OCI-LY1 (cell line): ENCODE measurements around the gene TBC1D4.
"Not testable (repeated sequence)": the region's sequence is repeated elsewhere in the genome, so short reads cannot be mapped to it uniquely, and the experiment has no call there.

Source experiments
- H2AFZ ChIP-seq: fragments of 200-600 bp; sonication (generic), shearing (Covaris generic); 2 replicates; pipeline ENCODE4 v1.6.0; 2014; ENCODE audit warnings: antibody characterized with exemption, mild to moderate bottlenecking, low read length
- H3F3A ChIP-seq: fragments of 200-600 bp; sonication (generic), shearing (Covaris generic); 2 replicates; pipeline ENCODE4 v1.6.0; 2014; ENCODE audit warnings: mild to moderate bottlenecking, antibody characterized with exemption, low read length, moderate library complexity; ENCODE audit not compliant: insufficient read depth
- H3K27ac ChIP-seq: fragments of 200-600 bp; sonication (generic); 2 replicates; pipeline ENCODE4 v1.5.1; 2014; ENCODE audit warnings: low read length, mixed run types, mild to moderate bottlenecking, low read depth; ENCODE audit not compliant: poor library complexity, severe bottlenecking
- H3K27me3 ChIP-seq: fragments of 200-600 bp; sonication (generic); 2 replicates; pipeline ENCODE4 v1.6.0; 2014; ENCODE audit warnings: antibody characterized with exemption, mild to moderate bottlenecking, low read length, moderate library complexity; ENCODE audit not compliant: insufficient read depth
- H3K36me3 ChIP-seq: fragments of 200-600 bp; sonication (generic); 2 replicates; pipeline ENCODE4 v1.6.1; 2014; ENCODE audit warnings: mild to moderate bottlenecking, antibody characterized with exemption, low read length, moderate library complexity, mixed read lengths; ENCODE audit not compliant: insufficient read depth
- H3K4me1 ChIP-seq: fragments of 200-600 bp; sonication (generic); 2 replicates; pipeline ENCODE4 v1.5.1; 2014; ENCODE audit warnings: mild to moderate bottlenecking, low read length, moderate library complexity; ENCODE audit not compliant: insufficient read depth, severe bottlenecking
- H3K4me2 ChIP-seq: fragments of 200-600 bp; sonication (generic), shearing (Covaris generic); 2 replicates; pipeline ENCODE4 v1.6.1; 2014; ENCODE audit warnings: low read length
- H3K4me3 ChIP-seq: fragments of 200-600 bp; sonication (generic); 2 replicates; pipeline ENCODE4 v1.5.1; 2014; ENCODE audit warnings: low read length, low read depth, mild to moderate bottlenecking, mixed read lengths; ENCODE audit not compliant: poor library complexity, severe bottlenecking
- H3K79me2 ChIP-seq: fragments of 200-600 bp; shearing (Covaris generic); 2 replicates; pipeline ENCODE4 v1.6.1; 2016; ENCODE audit warnings: mixed run types, low read length, mixed read lengths; ENCODE audit not compliant: insufficient read depth
- H3K9ac ChIP-seq: fragments of 200-600 bp; sonication (generic), shearing (Covaris generic); 2 replicates; pipeline ENCODE4 v1.6.1; 2014; ENCODE audit warnings: mild to moderate bottlenecking, low read length, mixed read lengths
- H3K9me2 ChIP-seq: fragments of 200-600 bp; sonication (generic), shearing (Covaris generic); 2 replicates; pipeline ENCODE4 v1.6.1; 2014; ENCODE audit warnings: low read depth, mild to moderate bottlenecking, low read length, mixed read lengths
- H3K9me3 ChIP-seq: fragments of 200-600 bp; shearing (Covaris generic); 2 replicates; pipeline ENCODE4 v1.6.1; 2014; ENCODE audit warnings: low read length, mixed read lengths
- H4K20me1 ChIP-seq: fragments of 200-600 bp; sonication (generic), shearing (Covaris generic); 2 replicates; pipeline ENCODE4 v1.6.0; 2016; ENCODE audit warnings: mild to moderate bottlenecking, low read length; ENCODE audit not compliant: insufficient read depth
- CTCF ChIP-seq: fragments of 200-600 bp; sonication (generic), shearing (Covaris generic); IDR thresholded peaks from 2 replicates; pipeline ENCODE4 v1.5.1; 2017; ENCODE audit warnings: mild to moderate bottlenecking, antibody characterized with exemption, low read length, moderate library complexity, mixed read lengths
- EZH2 ChIP-seq: fragments of 200-600 bp; sonication (generic), shearing (Covaris generic); IDR thresholded peaks from 2 replicates; pipeline ENCODE4 v1.8.0; 2017; ENCODE audit warnings: borderline replicate concordance, mixed run types, mild to moderate bottlenecking, antibody characterized with exemption, low read length, moderate library complexity, mixed read lengths

TBC1D4 gene

GRCh38 chr13:75251188-75251587, 230.8 kb downstream of the TBC1D4 start:
- Histone ChIP-seq H4K20me1 (no peaks in the 10 kb centered on the region), H3K36me3 (no peaks in the 10 kb centered on the region), H3K4me3 (no peak overlapping the region), H3K4me1 (no peaks in the 10 kb centered on the region), H3K9me3 (no peaks in the 10 kb centered on the region), H2AFZ (no peak overlapping the region), H3K9ac (no peak overlapping the region), H3K9me2 (no peaks in the 10 kb centered on the region), H3K27me3 (no peaks in the 10 kb centered on the region), H3K27ac (no peak overlapping the region), H3K4me2 (no peak overlapping the region), H3K79me2 (no peaks in the 10 kb centered on the region), H3F3A (no peaks in the 10 kb centered on the region)
- TF ChIP-seq CTCF (no peak), EZH2 (no peak)

DNA sequence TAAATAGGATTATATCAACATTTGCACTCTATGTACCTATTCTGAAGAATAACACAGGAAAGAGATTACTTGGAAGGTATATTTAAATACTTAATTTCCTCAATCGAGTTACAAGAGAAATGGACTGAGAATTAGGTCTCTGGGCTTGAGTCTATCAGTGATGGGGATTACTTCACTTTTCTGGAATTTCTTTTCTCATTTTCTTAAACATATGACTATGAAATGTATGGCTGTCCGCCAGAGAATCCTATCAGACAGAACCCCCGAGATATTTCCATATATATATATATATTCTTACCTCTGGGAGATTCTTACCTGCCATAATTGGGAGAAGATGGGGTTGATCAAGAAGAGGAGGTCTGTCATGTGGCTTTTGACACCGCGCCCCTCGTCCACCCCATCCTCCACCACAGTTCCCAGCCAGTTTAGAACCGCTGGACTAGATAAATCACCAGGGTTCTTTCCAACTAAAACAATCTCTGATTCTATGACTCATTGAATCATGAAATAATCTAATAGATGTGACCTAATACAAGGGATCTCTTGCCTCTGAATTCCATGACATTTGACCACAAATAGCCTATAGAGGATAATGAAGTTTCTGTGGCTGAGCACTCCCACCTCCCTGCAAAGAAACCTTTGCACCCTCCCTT, 231.3 kb downstream of the TBC1D4 start:
- Histone ChIP-seq H3K79me2 (no peaks in the 10 kb centered on the region), H4K20me1 (no peaks in the 10 kb centered on the region), H3K4me2 (no peak overlapping the region), H2AFZ (no peak overlapping the region), H3K4me1 (no peaks in the 10 kb centered on the region), H3K9ac (no peak overlapping the region), H3K4me3 (no peak overlapping the region), H3K9me2 (no peaks in the 10 kb centered on the region), H3K36me3 (no peaks in the 10 kb centered on the region), H3K27ac (no peak overlapping the region), H3F3A (no peaks in the 10 kb centered on the region), H3K27me3 (no peaks in the 10 kb centered on the region), H3K9me3 (no peaks in the 10 kb centered on the region)
- TF ChIP-seq CTCF (no peak), EZH2 (no peak)

DNA sequence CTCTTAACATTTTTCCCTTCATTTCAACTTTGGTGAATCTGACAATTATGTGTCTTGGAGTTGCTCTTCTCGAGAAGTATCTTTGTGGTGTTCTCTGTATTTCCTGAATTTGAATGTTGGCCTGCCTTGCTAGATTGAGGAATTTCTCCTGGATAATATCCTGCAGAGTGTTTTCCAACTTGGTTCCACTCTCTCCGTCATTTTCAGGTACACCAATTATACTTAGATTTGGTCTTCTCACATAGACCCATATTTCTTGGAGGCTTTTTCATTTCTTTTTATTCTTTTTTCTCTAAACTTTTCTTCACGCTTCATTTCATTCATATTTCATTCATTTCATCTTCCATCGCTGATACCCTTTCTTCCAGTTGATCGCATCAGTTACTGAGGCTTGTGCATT, 236.4 kb downstream of the TBC1D4 start:
- H3K4me3 ChIP-seq, H3K9ac ChIP-seq, H3K9me2 ChIP-seq, H3F3A ChIP-seq, H3K4me2 ChIP-seq, H3K27ac ChIP-seq, H4K20me1 ChIP-seq, H3K79me2 ChIP-seq, H3K9me3 ChIP-seq, H3K27me3 ChIP-seq, H3K36me3 ChIP-seq, H3K4me1 ChIP-seq, H2AFZ ChIP-seq: not testable (repeated sequence)

GRCh38 chr13:75240240-75240639, 241.7 kb downstream of the TBC1D4 start:
- H3K36me3 ChIP-seq, H3K79me2 ChIP-seq, H4K20me1 ChIP-seq, H3K4me1 ChIP-seq, H3K9ac ChIP-seq, H3K9me2 ChIP-seq, H3F3A ChIP-seq, H3K9me3 ChIP-seq, H3K4me3 ChIP-seq, H3K27ac ChIP-seq, H3K27me3 ChIP-seq, H2AFZ ChIP-seq, H3K4me2 ChIP-seq: not testable (repeated sequence)
